WI38 (cell line): ENCODE data around the gene CPXM2.

Source experiments
- H3K4me3 ChIP-seq: 2 replicates; pipeline ENCODE4 v1.5.1; 2011; ENCODE audit warnings: low read depth, mild to moderate bottlenecking, control low read depth, low read length
- CTCF ChIP-seq: IDR thresholded peaks from 2 replicates; pipeline ENCODE4 v1.5.1; 2012; ENCODE audit warnings: low read depth, mild to moderate bottlenecking, control low read depth, low read length

The CPXM2 gene

DNA sequence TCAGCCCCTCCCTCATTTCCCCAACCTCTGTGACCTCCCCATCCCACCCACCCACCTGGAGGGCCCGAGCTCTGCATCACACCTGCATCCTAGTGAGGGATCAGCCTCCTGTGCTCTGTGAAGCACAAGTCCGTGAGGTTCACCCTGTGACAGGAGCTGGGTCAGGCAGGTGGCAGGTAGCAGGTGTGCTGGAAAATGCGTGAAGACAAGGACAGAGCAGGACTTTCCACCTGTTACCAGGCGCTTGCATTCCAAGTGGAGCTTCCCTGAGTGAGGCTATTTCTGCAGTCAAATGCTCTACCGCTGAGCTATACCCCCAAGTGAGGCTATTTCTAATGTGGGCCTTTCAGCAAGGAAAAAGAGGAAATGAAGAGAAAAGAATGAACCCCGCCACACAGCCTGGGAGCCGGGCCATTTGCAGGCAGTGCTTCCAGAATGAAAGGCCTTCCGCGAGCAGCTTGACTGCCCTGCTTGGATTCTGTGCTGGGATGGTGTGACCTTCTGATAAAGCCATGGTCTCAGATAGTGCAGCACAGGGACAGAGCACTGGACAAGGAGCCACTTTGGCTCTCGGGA lies 13.3 kb upstream of the CPXM2 start:
- TF ChIP-seq CTCF: no peak

GRCh38 chr10:123903621-123904020 lies 12.0 kb upstream of the CPXM2 start:
- TF ChIP-seq CTCF: no peak
- H3K4me3 ChIP-seq: no peak overlapping the region

More for the DNA sequence above, 13.3 kb upstream of the CPXM2 start:
- H3K4me3 ChIP-seq: no peak overlapping the region

DNA sequence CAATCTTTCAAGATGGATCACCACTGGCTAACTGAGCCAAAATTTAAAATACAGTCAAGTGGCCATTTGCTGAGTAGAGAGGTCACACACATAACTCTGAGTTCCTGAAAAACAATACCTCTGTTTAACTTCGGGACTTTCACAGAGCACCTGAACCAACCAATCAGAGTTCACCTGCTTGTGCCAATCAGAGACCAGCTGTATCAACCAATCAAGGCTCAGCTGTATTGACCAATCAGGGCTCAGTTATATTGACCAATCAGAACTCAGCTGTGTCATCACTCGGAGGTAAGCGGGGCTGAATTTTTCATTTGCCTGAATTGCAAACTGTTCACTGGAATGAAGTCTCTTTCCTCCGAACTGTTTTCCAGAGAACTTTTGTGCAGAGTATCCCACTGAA lies 10.0 kb upstream of the CPXM2 start:
- no peak for TF ChIP-seq CTCF
- no peak overlapping the region for H3K4me3 ChIP-seq

- no peak for TF ChIP-seq CTCF
- no peak overlapping the region for H3K4me3 ChIP-seq
These were observed 5.5 kb upstream of the CPXM2 start for GRCh38 chr10:123897146-123897545.

DNA sequence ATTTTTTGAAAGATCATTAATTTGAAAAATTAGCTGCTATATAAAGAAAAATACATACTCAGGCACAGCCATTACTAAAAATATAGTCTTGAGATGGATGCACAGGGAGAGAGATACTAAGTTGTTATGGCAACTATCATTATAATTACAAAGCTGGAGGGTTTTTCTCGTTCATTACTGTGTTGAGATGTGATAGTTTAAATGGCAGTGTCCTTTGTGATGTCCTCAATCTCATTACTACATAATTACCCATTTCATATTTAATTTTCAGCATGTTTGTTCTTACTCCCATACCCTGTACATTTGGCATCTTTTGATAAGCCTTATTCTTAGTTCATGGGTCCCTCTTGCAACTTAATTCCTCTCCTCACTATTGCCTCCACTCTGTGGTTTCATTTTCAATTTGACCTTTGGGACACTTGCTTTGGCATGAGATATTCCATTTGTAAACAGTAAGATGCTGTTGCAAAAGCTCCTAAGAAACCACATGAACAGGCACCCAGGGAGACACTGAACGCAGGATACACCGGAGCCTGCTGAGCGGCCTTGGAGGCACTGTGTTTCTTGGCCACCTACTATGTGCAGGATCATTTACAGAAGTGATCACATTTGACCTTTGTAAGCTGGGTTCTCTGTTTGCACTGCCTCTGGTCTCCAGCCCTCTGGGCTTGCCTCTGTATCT lies 4.8 kb upstream of the CPXM2 start:
- TF ChIP-seq CTCF: no peak
- H3K4me3 ChIP-seq: no peak overlapping the region

DNA sequence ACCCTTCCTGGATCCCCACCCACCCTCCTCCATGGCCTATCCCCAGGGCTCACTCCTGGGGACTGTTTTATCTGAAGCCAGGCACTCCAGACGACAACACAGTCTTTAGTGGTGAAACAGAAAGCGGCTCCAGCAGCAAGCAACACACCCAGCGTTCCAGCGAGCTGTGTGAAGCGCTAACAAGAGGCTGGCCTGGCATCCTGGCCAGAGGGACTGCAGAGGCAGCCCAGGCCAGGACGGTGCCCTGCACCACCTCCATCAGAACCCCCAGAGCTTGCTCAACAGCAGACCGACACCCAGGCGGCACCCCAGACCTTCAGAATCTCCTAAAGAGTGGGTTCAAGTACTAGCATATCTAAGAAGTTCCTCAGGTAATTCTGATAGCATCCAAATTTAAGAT lies 2.0 kb upstream of the CPXM2 start:
- TF ChIP-seq CTCF: no peak
- no peak overlapping the region for H3K4me3 ChIP-seq

GRCh38 chr10:123890756-123891143 lies 857 bp downstream of the CPXM2 start:
- H3K4me3 ChIP-seq: no peak overlapping the region
- no peak for TF ChIP-seq CTCF
